DND-41 (cell line): ENCODE results near the gene ZMYND15.

Experiments
- EZH2 ChIP-seq: IDR thresholded peaks from 3 replicates; pipeline ENCODE4 v1.6.1; 2012; ENCODE audit warnings: borderline replicate concordance, low read depth, mild to moderate bottlenecking, moderate library complexity, low read length, inconsistent platforms; ENCODE audit not compliant: severe bottlenecking
- TF ChIP-seq, protein P1 (sequence below): IDR thresholded peaks from 2 replicates; pipeline ENCODE4 v1.5.1; 2012; ENCODE audit warnings: borderline replicate concordance, low read length, moderate library complexity, mild to moderate bottlenecking; ENCODE audit not compliant: poor library complexity, severe bottlenecking; ENCODE audit errors: extremely low read depth

DNA sequence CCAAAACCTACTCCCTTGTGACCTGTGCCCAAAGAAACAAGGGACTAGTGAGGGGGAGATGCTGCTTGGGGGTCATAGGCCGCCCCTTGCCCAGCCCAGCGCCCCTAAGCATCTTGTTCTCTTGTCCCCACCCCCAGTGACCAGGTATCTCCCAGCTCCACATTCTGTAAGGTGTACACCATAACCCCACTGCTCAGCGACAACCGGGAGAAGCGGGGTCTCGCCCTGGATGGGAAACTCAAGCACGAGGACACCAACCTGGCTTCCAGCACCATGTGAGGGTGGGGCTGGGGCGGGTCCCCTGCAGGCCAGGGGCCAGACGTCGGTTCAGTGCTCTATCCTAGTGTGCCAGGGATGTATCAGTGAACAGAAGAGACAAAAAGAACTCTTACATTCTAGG is 20.5 kb upstream of the ZMYND15 start:
- TF ChIP-seq, protein P1, sequence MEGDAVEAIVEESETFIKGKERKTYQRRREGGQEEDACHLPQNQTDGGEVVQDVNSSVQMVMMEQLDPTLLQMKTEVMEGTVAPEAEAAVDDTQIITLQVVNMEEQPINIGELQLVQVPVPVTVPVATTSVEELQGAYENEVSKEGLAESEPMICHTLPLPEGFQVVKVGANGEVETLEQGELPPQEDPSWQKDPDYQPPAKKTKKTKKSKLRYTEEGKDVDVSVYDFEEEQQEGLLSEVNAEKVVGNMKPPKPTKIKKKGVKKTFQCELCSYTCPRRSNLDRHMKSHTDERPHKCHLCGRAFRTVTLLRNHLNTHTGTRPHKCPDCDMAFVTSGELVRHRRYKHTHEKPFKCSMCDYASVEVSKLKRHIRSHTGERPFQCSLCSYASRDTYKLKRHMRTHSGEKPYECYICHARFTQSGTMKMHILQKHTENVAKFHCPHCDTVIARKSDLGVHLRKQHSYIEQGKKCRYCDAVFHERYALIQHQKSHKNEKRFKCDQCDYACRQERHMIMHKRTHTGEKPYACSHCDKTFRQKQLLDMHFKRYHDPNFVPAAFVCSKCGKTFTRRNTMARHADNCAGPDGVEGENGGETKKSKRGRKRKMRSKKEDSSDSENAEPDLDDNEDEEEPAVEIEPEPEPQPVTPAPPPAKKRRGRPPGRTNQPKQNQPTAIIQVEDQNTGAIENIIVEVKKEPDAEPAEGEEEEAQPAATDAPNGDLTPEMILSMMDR: no peak
- TF ChIP-seq EZH2: no peak
